Hepatocyte (in vitro differentiated cells): ENCODE data around the gene MTA3. TPM values are rescaled to one million over a fixed set of nuclear protein-coding genes. Genes with fewer than 3 reads are reported as not detected.

Experiments
- polyA plus RNA-seq: library from polyadenylated mRNA; unstranded; fragments of >200 nt; fragmentation: Nextera tagmentation; extraction: Ambion mirVana; gene quantifications from 2 replicates; pipeline ENCODE4 v1.2.1, GENCODE V29; 2016
- small RNA-seq: library from RNA; depleted of rRNA; stranded (forward); fragments of <200 nt; gene quantifications from one replicate; pipeline ENCODE3, GENCODE V24; 2014
- total RNA-seq: library from RNA; depleted of rRNA; stranded (reverse); fragments of >200 nt; gene quantifications from 2 replicates; pipeline ENCODE4 v1.2.3, GENCODE V29; 2014

Gene MTA3
- total and polyA plus RNA-seq, 2 experiments from 2014 or later = 34.6 to 44.3 TPM

Small RNA genes lying within 50 kb of the gene (small RNA-seq; reads per million reads assigned to genes)
- gene AC074375.1 (not detected), gene RNU6-137P (not detected)

Other genes with a start within 250 kb of the MTA3 start
- gene COX7A2L, start 207.4 kb upstream of the MTA3 start, total RNA-seq = 247 and 252 TPM in 2 replicates
- 130 and 134 TPM in 2 replicates for gene COX7A2L, start 207.4 kb upstream of the MTA3 start, polyA plus RNA-seq
- 0.28 and 0.57 TPM in 2 replicates for gene KCNG3, start 74.7 kb upstream of the MTA3 start, total RNA-seq
- gene KCNG3, start 74.7 kb upstream of the MTA3 start, polyA plus RNA-seq = 0.13 TPM in 1 of 2 replicates, not detected in the other
- 3.7 and 5.1 TPM in 2 replicates for gene OXER1, start 195.5 kb downstream of the MTA3 start, total RNA-seq
- 7.5 and 9.5 TPM in 2 replicates for gene OXER1, start 195.5 kb downstream of the MTA3 start, polyA plus RNA-seq
- 18.1 and 22.0 TPM in 2 replicates for gene HAAO, start 224.0 kb downstream of the MTA3 start, total RNA-seq
- gene HAAO, start 224.0 kb downstream of the MTA3 start, polyA plus RNA-seq = 29.4 and 35.4 TPM in 2 replicates